Sigmoid colon (tissue), 7 donors: ENCODE data around the gene HIF3A. TPM values are rescaled to one million over a fixed set of nuclear protein-coding genes. Genes with fewer than 3 reads are reported as not detected.
"Not testable (repeated sequence)": the region's sequence is repeated elsewhere in the genome, so short reads cannot be mapped to it uniquely, and the experiment has no call there.

Experiments used
- DNase-seq: peaks from one replicate; pipeline ENCODE4 v3.0.0-alpha.2; 2019
- H3K27ac ChIP-seq, 4 donors: fragments of 200-600 bp; sonication (generic); one replicate each; pipeline ENCODE4 v1.5.1; 2016 to 2019; ENCODE audit warnings: mild to moderate bottlenecking in 1 of 4
- H3K27me3 ChIP-seq, 3 donors: fragments of 200-600 bp; sonication (generic); one replicate each; pipeline ENCODE4 v1.5.1; 2019; ENCODE audit warnings: mild to moderate bottlenecking in 1 of 3
- H3K36me3 ChIP-seq, 4 donors: fragments of 200-600 bp; sonication (generic); one replicate each; pipeline ENCODE4 v1.5.1; 2016 to 2019
- H3K4me1 ChIP-seq, 4 donors: fragments of 200-600 bp; sonication (generic); one replicate each; pipeline ENCODE4 v1.5.1; 2017 to 2019
- H3K4me3 ChIP-seq, 4 donors: fragments of 200-600 bp; sonication (generic); one replicate each; pipeline ENCODE4 v1.5.1; 2017 to 2019; ENCODE audit warnings: mild to moderate bottlenecking in 2 of 4, moderate library complexity in 1 of 4
- H3K9me3 ChIP-seq, 4 donors: fragments of 200-600 bp in 3 of 4; sonication (generic) in 3 of 4; one replicate each; pipeline versions ENCODE4 v1.5.1 to v1.6.1; 2013 to 2019
- CTCF ChIP-seq, 4 experiments: fragments of 450-650 bp in 3 of 4; fragments of 200-600 bp in 1 of 4; IDR thresholded peaks; one replicate each; pipeline ENCODE4 v1.5.1; 2016 to 2019; ENCODE audit warnings: antibody characterized with exemption in 4 of 4, mild to moderate bottlenecking in 3 of 4, moderate library complexity in 2 of 4
- EP300 ChIP-seq, 4 donors: sonication (generic); formaldehyde crosslinking; IDR thresholded peaks; one replicate each; pipeline ENCODE4 v1.6.1; 2017; ENCODE audit warnings: antibody characterized with exemption in 4 of 4
- POLR2A ChIP-seq, 2 donors: fragments of 450-650 bp; IDR thresholded peaks; one replicate each; pipeline ENCODE4 v1.6.1; 2016; ENCODE audit warnings: antibody characterized with exemption in 2 of 2, mild to moderate bottlenecking in 2 of 2, moderate library complexity in 2 of 2
- POLR2AphosphoS5 ChIP-seq, 4 donors: sonication (generic); formaldehyde crosslinking; IDR thresholded peaks; one replicate each; pipeline ENCODE4 v1.6.1; 2017; ENCODE audit warnings: antibody characterized with exemption in 4 of 4
- WGBS, 2 donors: extraction: QIAGEN DNeasy Blood & Tissue Kit; methylation state at CpG; one replicate each; pipeline ENCODE4 v1.1.7; 2013; 5-methylcytosine and 5-hydroxymethylcytosine counted together
- intact Hi-C: fragments of 100-400 bp; cut with DNase I; formaldehyde crosslinking; loops from one replicate; pipeline ENCODE4 v1.15.1; 2023
- polyA plus RNA-seq, 3 donors: library from polyadenylated mRNA; stranded (reverse); fragments of 200-250 nt; gene quantifications; one replicate each; pipeline ENCODE4 v1.2.3, GENCODE V29; 2013
- total RNA-seq, 4 donors: library from RNA; depleted of rRNA; stranded (reverse); fragments of >200 nt; gene quantifications; one replicate each; pipeline ENCODE4 v1.1.0, GENCODE V29; 2016
- donor health status: healthy with polysubstance abuse.
- donor health status: Bipolar disorder and iron deficiency.
- donor health status: healthy.

HIF3A gene
- total and polyA plus RNA-seq, 7 donors, result 1.8 to 310 (median 63.0) TPM

- Histone ChIP-seq H3K27ac (no peak overlapping the region), H3K9me3 (peaks cover 0 to 5% (median 0%) of the 10 kb centered on the region in 4 donors), H3K4me3 (no peak overlapping the region), H3K36me3 (peaks cover 36 to 98% (median 82%) of the 10 kb centered on the region in 4 donors), H3K27me3 (no peaks in the 10 kb centered on the region), H3K4me1 (peaks cover 0 to 8% (median 7%) of the 10 kb centered on the region in 4 donors)
- no peak for DNase-seq
- TF ChIP-seq POLR2AphosphoS5 (IDR thresholded peaks at IDR 0.05) (peak in 2 of 4 donors; percentile 26 to 59), POLR2A (IDR thresholded peaks at IDR 0.05) (no peak)
- intact Hi-C loops, result no loop called here
- WGBS, 2 donors, result 94 to 97% methylated on average over 12 of the region's 12 CpGs
Measured at GRCh38 chr19:46321653-46322052, 24.8 kb downstream of the HIF3A start.

- H3K4me3 ChIP-seq, H3K27me3 ChIP-seq, H3K4me1 ChIP-seq, H3K9me3 ChIP-seq, DNase-seq, intact Hi-C loops, H3K27ac ChIP-seq: not testable (repeated sequence)
- WGBS, 2 donors, result 48 to 83% methylated on average over 9 of the region's 9 CpGs
- peaks cover 47 to 98% (median 89%) of the 10 kb centered on the region in 4 donors for H3K36me3 ChIP-seq
Measured at GRCh38 chr19:46323227-46323626, 26.4 kb downstream of the HIF3A start.

GRCh38 chr19:46324277-46324676, 27.4 kb downstream of the HIF3A start:
- H3K4me3 ChIP-seq, result no peak overlapping the region
- WGBS, 2 donors, result 64 to 73% methylated on average over 3 of the region's 3 CpGs
- H3K36me3 ChIP-seq, result peaks cover 57 to 100% (median 93%) of the 10 kb centered on the region in 4 donors
- no peaks in the 10 kb centered on the region for H3K27me3 ChIP-seq
- H3K9me3 ChIP-seq, result peaks cover 0 to 10% (median 2%) of the 10 kb centered on the region in 4 donors
- no peak overlapping the region for H3K27ac ChIP-seq
- no peaks in the 10 kb centered on the region for H3K4me1 ChIP-seq
- no peak for DNase-seq
- TF ChIP-seq CTCF (IDR thresholded peaks at IDR 0.05) (no peak), POLR2AphosphoS5 (IDR thresholded peaks at IDR 0.05) (peak in 1 of 4 donors; percentile 45)
- intact Hi-C loops, result no loop called here

GRCh38 chr19:46326608-46327007, 29.8 kb downstream of the HIF3A start:
- Histone ChIP-seq H3K27ac (no peak overlapping the region), H3K27me3 (no peaks in the 10 kb centered on the region), H3K4me1 (no peaks in the 10 kb centered on the region), H3K9me3 (peaks cover 0 to 10% (median 2%) of the 10 kb centered on the region in 4 donors), H3K4me3 (no peak overlapping the region), H3K36me3 (peaks cover 63 to 100% (median 93%) of the 10 kb centered on the region in 4 donors)
- no peak for DNase-seq
- 93 to 96% methylated on average over 4 of the region's 4 CpGs for WGBS, 2 donors
- no peak for TF ChIP-seq POLR2AphosphoS5 (IDR thresholded peaks at IDR 0.05)
- TF ChIP-seq CTCF (IDR thresholded peaks at IDR 0.05), result no peak
- no peak for TF ChIP-seq POLR2A (IDR thresholded peaks at IDR 0.05)
- no peak for TF ChIP-seq EP300 (IDR thresholded peaks at IDR 0.05)
- intact Hi-C loops, result no loop called here

- no peak for DNase-seq
- intact Hi-C loops, result no loop called here
- Histone ChIP-seq H3K9me3 (peaks cover 0 to 10% (median 2%) of the 10 kb centered on the region in 4 donors), H3K36me3 (peaks cover 61 to 100% (median 89%) of the 10 kb centered on the region in 4 donors), H3K4me1 (no peaks in the 10 kb centered on the region), H3K27me3 (no peaks in the 10 kb centered on the region), H3K4me3 (no peak overlapping the region), H3K27ac (no peak overlapping the region)
- WGBS, 2 donors, result 95 to 97% methylated on average over 2 of the region's 2 CpGs
- no peak for TF ChIP-seq EP300 (IDR thresholded peaks at IDR 0.05)
- TF ChIP-seq POLR2AphosphoS5 (IDR thresholded peaks at IDR 0.05), result no peak
- TF ChIP-seq POLR2A (IDR thresholded peaks at IDR 0.05), result no peak
- no peak for TF ChIP-seq CTCF (IDR thresholded peaks at IDR 0.05)
Measured at GRCh38 chr19:46328079-46328478, 31.2 kb downstream of the HIF3A start.

- intact Hi-C loops, result no loop called here
- H3K4me1 ChIP-seq, result no peaks in the 10 kb centered on the region
- peaks cover 60 to 96% (median 73%) of the 10 kb centered on the region in 4 donors for H3K36me3 ChIP-seq
Measured at GRCh38 chr19:46330319-46330918, 33.6 kb downstream of the HIF3A start.

More at GRCh38 chr19:46330319-46330918, 33.6 kb downstream of the HIF3A start:
- Histone ChIP-seq H3K9me3 (peaks cover 0 to 10% (median 2%) of the 10 kb centered on the region in 4 donors), H3K4me3 (no peak overlapping the region), H3K27me3 (no peaks in the 10 kb centered on the region), H3K27ac (no peak overlapping the region)
- 93 to 94% methylated on average over 2 of the region's 2 CpGs for WGBS, 2 donors
- DNase-seq, result no peak
- TF ChIP-seq POLR2AphosphoS5 (IDR thresholded peaks at IDR 0.05) (peak in 2 of 4 donors; percentile 23 to 44), EP300 (IDR thresholded peaks at IDR 0.05) (no peak)
